GM12864 (cell line): ENCODE data around the gene TPRN.

ENCODE experiments used
- DNase-seq: peaks from one replicate; pipeline ENCODE4 v3.0.0-alpha.2; 2011; ENCODE audit warnings: low read depth
- H3K4me3 ChIP-seq: 2 replicates; pipeline ENCODE4 v1.5.1; 2011; ENCODE audit warnings: mild to moderate bottlenecking, low read depth, low read length, control low read depth
- CTCF ChIP-seq: IDR thresholded peaks from 2 replicates; pipeline ENCODE4 v1.5.1; 2011; ENCODE audit warnings: low read depth, mild to moderate bottlenecking, moderate library complexity, low read length, control low read depth, inconsistent platforms; ENCODE audit errors: missing control alignments

TPRN gene

GRCh38 chr9:137229903-137230704 lies 29.6 kb upstream of the TPRN start:
- DNase-seq: no peak
- TF ChIP-seq CTCF: no peak
- no peak overlapping the region for H3K4me3 ChIP-seq

- no peak for TF ChIP-seq CTCF
- H3K4me3 ChIP-seq: no peak overlapping the region
- no peak for DNase-seq
Observed at GRCh38 chr9:137228968-137229896, 28.7 kb upstream of the TPRN start.

GRCh38 chr9:137228506-137228967 lies 28.0 kb upstream of the TPRN start:
- H3K4me3 ChIP-seq: no peak overlapping the region
- no peak for TF ChIP-seq CTCF
- DNase-seq: no peak

GRCh38 chr9:137227853-137228505 lies 27.4 kb upstream of the TPRN start:
- DNase-seq: no peak
- H3K4me3 ChIP-seq: no peak overlapping the region
- no peak for TF ChIP-seq CTCF

- H3K4me3 ChIP-seq: no peak within 1 kb of the TSS
- DNase-seq: no peak
- TF ChIP-seq CTCF: peak; percentile 91
Observed at GRCh38 chr9:137227054-137227852, 26.7 kb upstream of the TPRN start, which contains the start of gene RNF224. RNF224 (plus strand) TSS chr9:137227502; CDS start chr9:137228336, 834 bp downstream.
